Thyroid gland (tissue), 4 donors: ENCODE results near the gene GLRX.

ENCODE experiments used
- POLR2A ChIP-seq, 2 donors: fragments of 450-650 bp; IDR thresholded peaks; one replicate each; pipeline ENCODE4 v1.6.1; 2017; ENCODE audit warnings: antibody characterized with exemption in 2 of 2, mild to moderate bottlenecking in 2 of 2, moderate library complexity in 1 of 2
- TF ChIP-seq, protein P1 (sequence below), 6 experiments: fragments of 200-600 bp in 3 of 6; fragments of 450-650 bp in 3 of 6; sonication (generic) in 3 of 6; IDR thresholded peaks; one replicate each; pipeline ENCODE4 v1.5.1; 2016 to 2019; ENCODE audit warnings: antibody characterized with exemption in 6 of 6, mild to moderate bottlenecking in 2 of 6, inconsistent platforms in 1 of 6, moderate library complexity in 1 of 6

DNA sequence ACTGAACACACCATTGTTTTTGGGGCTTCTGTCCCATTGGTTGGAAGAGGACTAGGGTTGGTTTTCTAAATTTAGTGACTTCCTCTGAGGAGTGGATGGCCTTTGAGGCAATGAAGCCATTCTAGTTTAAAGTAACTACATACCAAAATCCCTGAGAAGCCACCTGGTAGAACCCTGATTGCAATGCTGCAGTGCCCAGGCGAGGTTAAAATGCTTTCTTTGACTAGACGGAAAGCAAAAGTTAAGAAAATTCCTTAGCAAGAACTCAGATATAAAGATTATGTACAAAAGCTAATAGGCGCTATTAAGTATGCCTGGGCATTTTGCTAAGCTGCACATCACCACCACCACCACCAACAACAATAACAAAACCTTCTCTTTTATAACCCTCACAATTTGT is 20.6 kb downstream of the GLRX start:
- TF ChIP-seq, protein P1, sequence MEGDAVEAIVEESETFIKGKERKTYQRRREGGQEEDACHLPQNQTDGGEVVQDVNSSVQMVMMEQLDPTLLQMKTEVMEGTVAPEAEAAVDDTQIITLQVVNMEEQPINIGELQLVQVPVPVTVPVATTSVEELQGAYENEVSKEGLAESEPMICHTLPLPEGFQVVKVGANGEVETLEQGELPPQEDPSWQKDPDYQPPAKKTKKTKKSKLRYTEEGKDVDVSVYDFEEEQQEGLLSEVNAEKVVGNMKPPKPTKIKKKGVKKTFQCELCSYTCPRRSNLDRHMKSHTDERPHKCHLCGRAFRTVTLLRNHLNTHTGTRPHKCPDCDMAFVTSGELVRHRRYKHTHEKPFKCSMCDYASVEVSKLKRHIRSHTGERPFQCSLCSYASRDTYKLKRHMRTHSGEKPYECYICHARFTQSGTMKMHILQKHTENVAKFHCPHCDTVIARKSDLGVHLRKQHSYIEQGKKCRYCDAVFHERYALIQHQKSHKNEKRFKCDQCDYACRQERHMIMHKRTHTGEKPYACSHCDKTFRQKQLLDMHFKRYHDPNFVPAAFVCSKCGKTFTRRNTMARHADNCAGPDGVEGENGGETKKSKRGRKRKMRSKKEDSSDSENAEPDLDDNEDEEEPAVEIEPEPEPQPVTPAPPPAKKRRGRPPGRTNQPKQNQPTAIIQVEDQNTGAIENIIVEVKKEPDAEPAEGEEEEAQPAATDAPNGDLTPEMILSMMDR (IDR thresholded peaks at IDR 0.05) = no peak
- TF ChIP-seq POLR2A (IDR thresholded peaks at IDR 0.05) = no peak
